Head of caudate nucleus (tissue), 42 donors: ENCODE results near the gene SLC12A9.

ENCODE experiments used
- DNase-seq, 42 donors: peaks; one replicate each; pipeline versions ENCODE4 v3.0.0 to v3.0.0-alpha.2; 2020 to 2021; ENCODE audit warnings: mixed read lengths in 7 of 42
- intact Hi-C: fragments of 100-400 bp; cut with DNase I; formaldehyde crosslinking; loops from one replicate; pipeline ENCODE4 v1.15.0; 2022

SLC12A9 gene

DNA sequence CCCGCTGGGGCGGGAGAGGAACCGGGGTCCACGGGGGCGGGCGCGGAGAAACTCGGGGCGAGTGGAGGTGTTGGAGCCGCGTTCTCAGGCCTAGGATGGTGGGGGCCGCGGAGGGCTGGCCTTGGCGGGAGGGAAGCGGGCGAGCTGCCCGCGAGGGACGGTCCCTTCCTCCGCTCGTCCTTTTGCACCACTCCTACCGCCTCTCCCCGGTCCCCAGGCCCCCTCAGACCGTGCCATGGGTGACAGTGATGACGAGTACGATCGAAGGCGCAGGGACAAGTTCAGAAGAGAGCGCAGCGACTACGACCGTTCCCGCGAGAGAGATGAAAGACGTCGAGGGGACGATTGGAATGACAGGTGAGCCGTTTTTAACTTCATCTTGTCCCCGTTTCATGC lies 22.8 kb downstream of the SLC12A9 start:
- peak in 1 of 42 donors; percentile 16 for DNase-seq
- intact Hi-C loops = no loop called here

DNA sequence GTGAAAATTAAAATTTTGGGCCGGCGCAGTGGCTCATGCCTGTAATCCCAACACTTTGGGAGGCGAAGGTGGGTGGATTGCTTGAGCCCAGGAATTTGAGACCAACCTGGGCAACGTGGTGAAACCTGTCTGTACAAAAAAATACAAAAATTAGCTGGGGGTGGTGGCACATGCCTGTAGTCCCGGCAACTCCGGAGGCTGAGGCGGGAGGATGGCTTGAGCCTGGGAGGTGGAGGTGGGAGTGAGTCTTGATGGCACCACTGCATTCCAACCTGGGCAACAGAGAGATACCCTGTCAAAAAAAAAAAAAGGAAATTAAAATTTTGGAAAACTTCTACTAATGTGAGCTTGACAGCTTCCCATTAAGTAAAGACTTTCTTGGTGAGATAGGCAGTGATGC lies 25.5 kb downstream of the SLC12A9 start:
- intact Hi-C loops = no loop called here
- DNase-seq = no peak

DNA sequence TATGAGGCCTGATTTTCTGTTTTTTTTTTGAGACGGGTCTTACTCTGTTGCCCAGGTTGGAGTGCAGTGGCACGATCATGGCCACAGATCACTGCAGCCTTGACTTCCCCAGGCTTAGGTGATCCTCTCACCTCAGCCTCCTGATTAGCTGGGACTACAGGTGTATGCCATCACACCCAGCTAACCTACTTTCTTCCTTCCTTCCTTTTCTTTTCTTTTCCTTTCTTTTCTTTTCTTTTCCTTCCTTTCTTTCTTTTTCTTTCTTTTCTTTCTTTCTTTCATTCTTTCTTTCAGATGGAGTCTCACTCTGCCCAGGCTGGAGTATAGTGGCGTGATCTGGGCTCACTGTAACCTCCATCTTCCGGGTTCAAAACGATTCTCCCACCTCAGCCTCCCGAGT lies 26.2 kb downstream of the SLC12A9 start:
- intact Hi-C loops = no loop called here
- DNase-seq = no peak

DNA sequence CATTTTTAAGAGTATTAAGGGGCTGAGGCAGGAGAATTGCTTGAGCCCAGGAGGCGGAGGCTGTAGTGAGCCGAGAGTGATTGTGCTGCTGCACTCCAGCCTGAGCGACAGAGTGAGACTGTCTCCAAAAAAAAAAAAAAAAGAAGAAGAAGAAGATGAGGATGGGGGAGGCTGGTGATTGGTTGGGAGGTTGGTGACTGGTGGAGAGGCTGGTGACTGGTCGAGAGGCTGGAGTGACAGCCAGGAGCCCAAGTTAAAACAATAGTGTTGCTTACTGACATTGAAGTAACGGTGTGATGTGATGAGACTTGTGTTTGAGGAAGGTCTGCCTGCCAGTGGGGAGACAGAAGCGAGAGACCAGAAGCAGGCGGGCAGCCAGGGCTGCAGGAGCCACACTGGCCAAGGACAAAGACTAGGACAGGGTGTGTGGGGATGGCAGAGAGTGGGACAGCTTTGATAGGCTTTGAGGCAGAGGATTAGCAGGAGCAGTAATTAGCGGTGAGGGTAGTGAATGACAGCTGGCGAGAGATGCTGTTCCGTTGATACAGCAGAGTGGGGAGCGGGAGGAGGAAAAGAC lies 27.3 kb downstream of the SLC12A9 start:
- DNase-seq = peak in 11 of 42 donors; percentile 38 to 70 (median 54)
- intact Hi-C loops = no loop called here

DNA sequence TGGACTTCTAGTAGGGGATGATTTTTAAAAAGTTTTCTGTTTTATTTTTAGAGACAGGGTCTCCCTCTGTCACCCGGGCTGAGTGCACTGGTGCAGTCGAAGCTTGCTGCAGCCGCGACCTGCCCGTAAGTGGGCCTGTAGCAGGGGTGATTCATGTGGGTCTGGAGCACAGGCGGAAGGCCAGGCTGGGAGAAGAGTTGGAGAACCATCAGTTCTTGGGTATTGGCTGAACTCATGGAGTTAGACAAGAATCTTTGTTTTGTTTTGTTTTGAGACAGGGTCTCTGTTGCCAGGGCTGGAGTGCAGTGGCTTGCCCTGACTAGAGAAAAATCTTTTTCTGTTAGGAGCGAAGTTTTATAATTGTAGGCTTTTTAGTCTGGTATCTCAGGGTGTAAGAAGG lies 28.1 kb downstream of the SLC12A9 start:
- intact Hi-C loops = no loop called here

DNA sequence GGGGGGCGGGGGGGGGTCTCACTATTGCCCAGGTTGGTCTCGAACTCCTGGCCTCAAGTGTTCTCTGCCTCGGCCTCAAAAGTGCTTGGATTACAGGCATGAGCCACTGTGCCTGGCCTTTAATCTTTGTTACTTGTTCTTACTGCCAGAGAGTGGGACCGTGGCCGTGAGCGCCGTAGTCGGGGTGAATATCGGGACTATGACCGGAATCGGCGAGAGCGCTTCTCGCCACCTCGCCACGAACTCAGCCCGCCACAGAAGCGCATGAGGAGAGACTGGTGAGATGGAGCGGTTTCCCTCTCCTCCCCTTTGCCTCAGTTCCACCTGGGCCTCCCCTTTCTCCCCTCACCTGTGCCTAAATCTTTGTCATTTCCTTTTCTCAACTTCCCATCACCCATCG lies 28.6 kb downstream of the SLC12A9 start:
- DNase-seq = no peak
- intact Hi-C loops = no loop called here

More for the DNA sequence above, 28.1 kb downstream of the SLC12A9 start:
- peak in 4 of 42 donors; percentile 25 to 76 (median 47) for DNase-seq

DNA sequence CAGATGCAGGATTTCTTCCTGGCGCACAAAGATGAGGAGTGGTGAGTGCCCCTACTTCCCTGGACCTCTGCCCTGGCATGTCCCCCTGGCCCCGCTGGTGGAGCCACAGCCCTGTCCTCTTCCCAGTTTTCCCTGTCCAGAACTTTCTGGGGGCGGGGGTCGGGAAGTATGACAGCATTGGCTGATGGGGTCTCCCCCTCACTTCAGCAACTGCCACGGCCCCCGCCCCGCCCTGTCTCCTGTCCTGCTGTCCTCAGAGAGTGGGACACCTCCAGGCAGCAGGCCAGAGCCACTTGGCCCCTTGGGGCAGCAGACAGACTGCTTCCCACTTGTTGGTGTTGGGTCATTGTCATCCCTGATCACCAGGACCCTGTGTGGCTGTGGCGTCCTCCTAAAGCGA lies 29.7 kb downstream of the SLC12A9 start:
- DNase-seq = no peak
- intact Hi-C loops = no loop called here

DNA sequence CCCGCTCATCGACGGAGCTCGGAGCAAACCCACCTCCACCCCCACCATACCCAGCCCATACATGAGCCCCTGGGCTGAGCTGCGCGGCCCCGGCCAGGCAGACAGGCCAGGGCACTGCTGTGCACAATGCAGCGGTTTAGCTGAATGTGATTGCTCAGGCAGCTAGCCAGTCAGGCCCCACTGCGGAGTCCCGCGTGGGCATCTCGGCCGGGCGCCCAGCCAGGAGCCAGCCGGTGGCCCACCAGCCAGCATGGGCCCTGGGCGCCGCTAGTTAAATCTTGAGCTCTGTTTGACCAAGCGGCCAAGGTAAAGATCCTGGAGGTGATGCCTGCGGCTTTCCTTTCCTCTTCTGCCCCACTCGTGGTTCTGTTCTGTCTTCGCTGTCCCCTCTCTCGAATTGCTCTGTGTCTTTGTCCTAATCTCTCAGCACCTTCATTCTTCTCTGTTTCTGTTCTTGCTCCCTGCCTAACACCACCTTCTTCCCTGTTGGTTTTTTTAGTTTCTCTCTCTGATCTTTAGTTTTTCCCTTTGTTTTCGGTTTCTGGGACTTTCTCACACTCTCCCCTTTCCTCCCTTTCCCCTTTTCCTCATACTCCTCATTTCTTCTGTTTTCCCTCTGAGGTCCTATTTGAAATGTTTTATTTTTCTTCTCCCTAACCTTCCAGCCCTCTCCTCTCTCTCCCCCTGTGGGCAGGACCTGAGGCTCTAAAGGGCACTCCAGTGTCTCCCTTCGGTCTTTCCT lies 30.4 kb downstream of the SLC12A9 start:
- intact Hi-C loops = no loop called here

DNA sequence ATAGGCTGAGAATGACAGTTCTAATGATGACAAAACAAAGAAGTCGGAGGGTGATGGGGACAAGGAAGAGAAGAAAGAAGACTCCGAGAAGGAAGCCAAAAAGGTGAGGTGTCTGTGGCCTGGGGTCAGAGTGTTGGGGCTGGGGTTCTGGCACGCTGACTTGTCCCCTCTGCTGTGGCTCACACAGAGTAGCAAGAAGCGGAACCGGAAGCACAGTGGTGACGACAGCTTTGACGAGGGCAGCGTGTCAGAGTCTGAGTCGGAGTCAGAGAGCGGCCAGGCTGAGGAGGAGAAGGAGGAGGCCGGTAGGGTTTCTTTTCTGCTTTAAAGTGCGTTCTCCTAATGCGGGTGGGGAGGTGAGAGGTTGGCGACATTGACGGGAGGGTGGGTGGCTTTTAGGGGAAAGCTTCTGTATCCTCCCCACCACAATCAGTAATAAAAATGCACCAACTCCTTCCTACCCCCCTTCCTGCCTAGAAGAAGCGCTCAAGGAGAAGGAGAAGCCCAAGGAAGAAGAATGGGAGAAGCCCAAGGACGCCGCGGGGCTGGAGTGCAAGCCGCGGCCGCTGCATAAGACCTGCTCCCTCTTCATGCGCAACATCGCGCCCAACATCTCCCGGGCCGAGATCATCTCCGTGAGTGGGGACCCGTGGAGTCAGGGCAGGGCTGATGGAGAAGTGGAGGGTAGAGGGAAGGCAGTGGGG lies 32.4 kb downstream of the SLC12A9 start:
- intact Hi-C loops = no loop called here
- peak in 26 of 42 donors; percentile 51 to 81 (median 66) for DNase-seq

More for the DNA sequence above, 30.4 kb downstream of the SLC12A9 start:
- DNase-seq = no peak

DNA sequence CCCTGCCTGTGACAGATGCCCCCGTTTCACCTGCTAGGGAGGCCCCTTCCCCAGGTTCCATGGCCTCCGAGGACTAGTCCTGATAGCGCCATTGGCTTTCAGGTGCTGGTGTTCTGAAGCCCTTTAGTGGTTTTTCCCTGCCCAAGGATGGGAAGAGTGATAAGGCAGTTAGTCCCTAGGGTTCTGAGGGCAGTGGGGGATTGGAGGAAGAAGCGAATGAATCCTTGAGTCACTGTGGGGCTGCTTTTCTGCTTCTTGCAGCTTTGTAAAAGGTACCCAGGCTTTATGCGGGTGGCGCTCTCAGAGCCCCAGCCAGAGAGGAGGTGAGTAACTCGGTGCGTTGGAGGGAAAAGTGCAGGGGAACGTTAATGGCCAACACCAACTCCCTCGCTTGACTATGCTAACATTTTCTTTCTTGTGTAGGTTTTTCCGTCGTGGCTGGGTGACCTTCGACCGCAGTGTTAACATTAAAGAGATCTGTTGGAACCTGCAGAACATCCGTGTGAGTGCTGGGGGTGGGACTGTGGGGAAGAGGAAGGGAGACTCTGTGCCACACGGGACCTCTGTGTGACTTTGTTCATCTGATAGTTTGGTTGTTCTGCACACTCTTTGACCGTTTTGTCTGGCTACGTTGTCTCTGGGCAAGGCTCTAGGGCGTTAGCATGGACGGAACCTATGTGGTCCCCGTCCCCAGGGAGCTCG lies 33.1 kb downstream of the SLC12A9 start:
- intact Hi-C loops = no loop called here
- DNase-seq = peak in 10 of 42 donors; percentile 35 to 76 (median 54)

DNA sequence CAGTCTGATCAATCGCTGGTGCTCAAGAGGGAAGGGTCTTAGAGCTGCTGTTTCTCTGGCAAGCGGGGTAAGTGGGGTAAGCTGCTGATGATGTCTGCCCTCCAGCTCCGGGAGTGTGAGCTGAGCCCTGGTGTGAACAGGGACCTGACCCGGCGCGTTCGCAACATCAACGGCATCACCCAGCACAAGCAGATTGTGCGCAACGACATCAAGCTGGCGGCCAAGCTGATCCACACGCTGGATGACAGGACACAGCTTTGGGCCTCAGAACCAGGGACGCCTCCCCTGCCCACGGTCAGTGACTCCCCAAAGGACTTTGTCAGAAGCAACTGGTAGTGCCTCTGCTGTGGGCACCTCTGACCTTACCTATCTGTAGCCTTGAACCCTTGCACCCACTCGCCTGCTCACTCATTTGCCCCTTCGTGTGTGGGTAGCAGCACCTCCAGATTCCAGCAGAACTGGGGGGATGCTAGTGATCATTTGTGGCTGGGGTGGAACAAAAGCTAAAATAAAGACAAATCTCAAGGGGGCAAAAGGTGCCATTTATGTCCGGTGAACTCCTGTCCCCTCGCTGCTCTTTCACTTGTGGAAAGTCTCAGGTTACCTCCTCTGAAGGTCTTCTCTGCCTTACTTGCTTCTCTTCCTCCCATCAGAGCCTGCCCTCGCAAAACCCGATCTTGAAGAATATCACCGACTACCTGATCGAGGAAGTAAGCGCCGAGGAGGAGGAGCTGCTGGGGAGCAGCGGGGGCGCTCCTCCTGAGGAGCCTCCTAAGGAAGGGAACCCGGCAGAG lies 33.8 kb downstream of the SLC12A9 start:
- intact Hi-C loops = no loop called here
- DNase-seq = peak in 33 of 42 donors; percentile 51 to 90 (median 72)

DNA sequence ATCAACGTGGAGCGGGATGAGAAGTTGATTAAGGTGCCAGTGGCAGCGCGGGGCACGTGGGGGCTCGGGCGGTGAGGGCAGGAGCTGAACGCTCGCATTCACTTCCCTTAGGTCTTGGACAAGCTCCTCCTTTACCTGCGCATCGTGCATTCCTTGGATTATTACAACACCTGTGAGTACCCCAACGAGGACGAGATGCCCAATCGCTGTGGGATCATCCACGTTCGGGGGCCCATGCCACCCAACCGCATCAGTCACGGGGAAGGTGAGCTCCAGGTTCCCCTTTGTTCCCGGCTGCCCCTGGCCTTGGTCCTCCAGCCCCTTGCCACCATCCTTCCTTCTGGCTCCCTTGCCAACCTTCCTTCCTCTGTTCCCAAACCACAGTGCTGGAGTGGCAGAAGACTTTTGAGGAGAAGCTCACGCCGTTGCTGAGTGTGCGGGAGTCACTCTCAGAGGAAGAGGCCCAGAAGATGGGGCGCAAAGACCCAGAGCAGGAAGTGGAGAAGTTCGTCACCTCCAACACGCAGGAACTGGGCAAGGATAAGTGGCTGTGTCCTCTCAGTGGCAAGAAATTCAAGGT lies 34.5 kb downstream of the SLC12A9 start:
- intact Hi-C loops = no loop called here
- no peak for DNase-seq

DNA sequence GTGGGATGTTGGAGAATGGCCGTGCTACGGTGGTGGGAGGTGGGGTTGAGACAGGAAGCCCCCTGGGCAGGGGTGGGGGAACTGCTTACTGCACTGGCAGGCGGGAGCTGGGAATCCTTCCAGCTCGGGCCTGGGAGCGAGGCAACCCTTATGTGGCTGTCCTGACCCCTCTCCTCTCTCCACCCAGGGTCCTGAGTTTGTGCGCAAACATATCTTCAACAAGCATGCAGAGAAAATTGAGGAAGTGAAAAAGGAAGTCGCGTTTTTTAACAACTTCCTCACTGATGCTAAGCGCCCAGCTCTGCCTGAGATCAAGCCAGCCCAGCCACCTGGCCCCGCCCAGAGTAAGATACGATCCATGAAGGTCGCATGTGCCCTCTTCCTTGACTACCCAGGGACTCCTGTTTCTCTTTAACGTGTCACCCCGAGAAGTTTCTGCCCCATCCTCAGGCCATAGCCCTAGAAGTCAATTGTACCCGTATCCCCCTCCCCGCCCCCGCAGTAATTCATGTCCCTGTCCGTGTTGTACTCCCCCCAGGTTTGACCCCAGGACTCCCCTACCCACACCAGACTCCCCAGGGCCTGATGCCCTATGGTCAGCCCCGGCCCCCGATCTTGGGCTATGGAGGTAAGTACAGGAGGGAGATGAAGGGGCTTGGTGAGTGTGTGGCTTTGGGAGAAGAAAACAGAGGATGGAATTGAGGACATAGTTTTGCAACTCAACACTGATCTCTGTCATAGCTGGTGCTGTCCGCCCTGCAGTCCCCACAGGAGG lies 35.2 kb downstream of the SLC12A9 start:
- intact Hi-C loops = no loop called here
- peak in 1 of 42 donors; percentile 43 for DNase-seq

DNA sequence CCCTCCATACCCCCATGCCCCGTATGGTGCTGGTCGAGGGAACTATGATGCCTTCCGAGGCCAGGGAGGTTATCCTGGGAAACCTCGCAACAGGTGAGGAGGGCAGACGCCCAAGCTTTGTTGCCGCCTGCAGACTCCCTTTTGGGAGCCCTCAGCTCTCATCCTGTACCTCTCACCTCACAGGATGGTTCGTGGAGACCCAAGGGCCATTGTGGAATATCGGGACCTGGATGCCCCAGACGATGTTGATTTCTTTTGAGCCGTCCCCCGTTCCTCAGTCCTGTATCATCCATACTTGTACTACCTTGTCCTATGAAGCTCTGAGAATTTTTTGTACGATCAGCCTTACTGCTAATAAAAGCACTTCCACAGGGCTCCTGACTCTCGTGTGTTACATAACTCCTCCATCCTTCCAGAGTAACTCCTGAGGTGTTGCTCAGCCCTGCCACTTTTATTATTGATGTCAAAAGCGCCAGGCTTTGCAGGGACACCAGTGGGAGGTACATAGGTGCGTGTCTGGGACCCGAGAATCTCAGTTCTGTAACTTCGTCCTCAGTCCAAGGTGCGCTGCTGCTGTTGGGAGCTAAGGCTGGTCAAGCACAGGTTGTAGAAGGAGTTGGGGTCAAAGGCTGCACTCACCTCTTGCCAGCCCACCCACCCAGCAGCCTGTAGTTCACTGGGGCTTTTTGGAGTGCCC lies 35.9 kb downstream of the SLC12A9 start:
- DNase-seq = peak in 22 of 42 donors; percentile 43 to 87 (median 68)

DNA sequence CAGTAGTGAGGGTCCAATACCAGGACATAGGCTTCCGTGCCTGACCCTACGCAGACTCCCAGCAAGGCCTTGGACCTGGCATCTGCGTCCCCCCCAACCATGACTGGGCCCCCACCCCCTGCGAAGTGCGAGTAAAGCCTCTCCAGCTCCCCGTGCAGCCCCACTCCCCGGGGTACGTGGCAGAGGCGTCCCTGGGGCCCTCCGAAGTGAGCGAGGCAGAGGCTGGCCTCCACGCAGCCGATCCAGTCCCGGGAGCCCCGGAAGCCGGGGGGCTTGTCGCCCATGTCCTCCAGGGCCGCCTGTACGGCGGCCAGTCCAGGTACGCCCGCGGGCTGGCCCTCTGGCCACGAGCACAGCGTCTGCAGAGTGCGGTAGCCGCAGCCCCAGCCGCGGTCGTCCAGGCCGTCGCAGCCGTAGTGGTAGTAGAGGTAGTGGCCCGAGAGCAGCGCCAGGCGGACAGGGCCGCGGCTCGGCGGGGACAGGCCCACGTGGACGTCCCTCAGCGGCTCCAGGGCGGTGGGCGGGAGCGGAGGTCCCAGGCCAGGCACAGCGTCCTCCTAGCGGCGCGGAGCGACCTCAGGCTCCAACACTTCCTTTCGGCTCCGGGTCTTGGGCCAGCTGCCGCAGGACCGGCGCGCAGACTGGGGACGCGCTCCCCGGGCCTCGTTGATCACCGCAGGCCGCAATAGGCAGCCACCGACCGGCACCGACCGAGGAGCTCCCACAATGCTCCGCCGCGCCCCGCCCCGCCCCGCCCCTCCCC lies 36.7 kb downstream of the SLC12A9 start, which contains the start of gene UFSP1:
Gene UFSP1 (minus strand): TSS at position 728 of the 763 bp plus-strand sequence. CDS start 444 bp downstream, at position 284.
- intact Hi-C loops = no loop called here
- peak in 1 of 42 donors; percentile 38 for DNase-seq

More for the DNA sequence above, 35.9 kb downstream of the SLC12A9 start:
- intact Hi-C loops = no loop called here
